Endothelial cell of umbilical vein (primary cell): Measurements from ENCODE around the gene WBP1L. TPM values are rescaled to one million over a fixed set of nuclear protein-coding genes. Genes with fewer than 3 reads are reported as not detected.
A peak's percentile ranks its signal among the peaks of the same experiment; 100 is the strongest.
"Not testable (repeated sequence)": the region's sequence is repeated elsewhere in the genome, so short reads cannot be mapped to it uniquely, and the experiment has no call there.

ENCODE experiments used
- BruUV-seq: library from RNA; stranded (reverse); fragments of 400-500 nt; replicated peaks from 2 replicates; lab custom pipeline; 2021; lab: Mats Ljungman, UMichigan
- CTCF ChIA-PET: fragments of 300-600, 350-600 bp; sonication (Branson Sonifier 250); formaldehyde crosslinking; loops from one replicate; lab custom pipeline; 2021; ENCODE audit warnings: antibody characterized with exemption, inconsistent platforms; lab: Charles Lee
- POLR2A ChIA-PET: fragments of 300-600, 350-600 bp; sonication (Branson Sonifier 250); formaldehyde crosslinking; loops from one replicate; lab custom pipeline; 2021; ENCODE audit warnings: antibody characterized with exemption, inconsistent platforms; lab: Charles Lee
- DNase-seq: peaks from one replicate; pipeline ENCODE4 v3.0.0-alpha.2; 2011; ENCODE audit warnings: low read depth, low spot score
- FAIRE-seq: peaks from 2 replicates; lab custom pipeline; 2011; peaks lifted over from hg19 to GRCh38; lab: Jason Lieb, UNC
- H2AFZ ChIP-seq: 2 replicates; pipeline ENCODE4 v1.6.0; 2012; ENCODE audit warnings: low read depth, low read length, control low read depth, inconsistent platforms
- H3K27ac ChIP-seq: 2 replicates; pipeline ENCODE4 v1.5.1; 2011; ENCODE audit warnings: low read depth, mild to moderate bottlenecking, control low read depth, low read length, moderate library complexity; ENCODE audit not compliant: insufficient read depth
- H3K27me3 ChIP-seq, 2 experiments: 2 replicates each; pipeline versions ENCODE4 v1.6.0 to v1.6.1; 2011; ENCODE audit warnings: low read length in 2 of 2, mixed read lengths in 1 of 2; ENCODE audit not compliant: control insufficient read depth in 2 of 2, insufficient read depth in 2 of 2
- H3K36me3 ChIP-seq, 2 experiments: 2 replicates in 1 of 2; 3 replicates in 1 of 2; pipeline ENCODE4 v1.5.1; 2011; ENCODE audit warnings: low read length in 2 of 2, mild to moderate bottlenecking in 1 of 2, moderate library complexity in 1 of 2; ENCODE audit not compliant: control insufficient read depth in 2 of 2, insufficient read depth in 2 of 2; ENCODE audit errors: extremely low read depth in 1 of 2
- H3K4me1 ChIP-seq: 3 replicates; pipeline ENCODE4 v1.5.1; 2011; ENCODE audit warnings: mild to moderate bottlenecking, low read length; ENCODE audit not compliant: control insufficient read depth, insufficient read depth; ENCODE audit errors: extremely low read depth
- H3K4me2 ChIP-seq: 2 replicates; pipeline ENCODE4 v1.6.1; 2011; ENCODE audit warnings: low read length, control low read depth, mixed read lengths; ENCODE audit not compliant: insufficient read depth
- H3K4me3 ChIP-seq, 3 experiments: fragments of 200-600 bp in 1 of 3; sonication (generic), shearing (Covaris generic) in 1 of 3; replicated peaks in 1 of 3; 2 replicates each; pipeline ENCODE4 v1.5.1; 2011 to 2016; ENCODE audit warnings: control low read depth in 3 of 3, low read length in 3 of 3, mild to moderate bottlenecking in 2 of 3, inconsistent platforms in 1 of 3, low read depth in 1 of 3, moderate library complexity in 1 of 3; ENCODE audit not compliant: insufficient read depth in 1 of 3
- H3K79me2 ChIP-seq: 2 replicates; pipeline ENCODE4 v1.6.0; 2012; ENCODE audit warnings: low read length, inconsistent platforms; ENCODE audit not compliant: control insufficient read depth, insufficient read depth
- H3K9ac ChIP-seq: replicated peaks from 2 replicates; pipeline ENCODE3; 2011; ENCODE audit warnings: low read length, control low read depth; ENCODE audit not compliant: insufficient read depth; ENCODE audit errors: extremely low read depth
- H3K9me1 ChIP-seq: replicated peaks from 3 replicates; pipeline ENCODE4 v1.6.0; 2011; ENCODE audit warnings: mild to moderate bottlenecking, low read length; ENCODE audit not compliant: control insufficient read depth, insufficient read depth; ENCODE audit errors: extremely low read depth
- H3K9me3 ChIP-seq: replicated peaks from 2 replicates; pipeline ENCODE4 v1.5.1; 2012; ENCODE audit warnings: low read length, inconsistent platforms; ENCODE audit not compliant: control insufficient read depth, insufficient read depth
- H4K20me1 ChIP-seq: replicated peaks from 2 replicates; pipeline ENCODE3; 2011; ENCODE audit warnings: mild to moderate bottlenecking, low read length; ENCODE audit not compliant: control insufficient read depth, insufficient read depth; ENCODE audit errors: extremely low read depth
- JUN ChIP-seq: IDR thresholded peaks from 2 replicates; pipeline ENCODE4 v1.6.1; 2011; ENCODE audit warnings: borderline replicate concordance, low read depth; ENCODE audit not compliant: insufficient read length, insufficient read depth
- POLR2A ChIP-seq: IDR thresholded peaks from 2 replicates; pipeline ENCODE4 v1.6.1; 2012; ENCODE audit warnings: low read depth, mild to moderate bottlenecking, control low read depth, low read length
- dilution Hi-C: fragments of 300-500 bp; cut with MboI; formaldehyde crosslinking; loops from one replicate; pipeline ENCODE4 v1.15.0; 2019; ENCODE audit warnings: low sequenced_read_pairs; ENCODE audit not compliant: extremely low pct_ligation_motif_present
- intact Hi-C: fragments of 100-400 bp; cut with micrococcal nuclease; formaldehyde crosslinking; loops from one replicate; pipeline ENCODE4 v1.10.0; 2022
- polyA plus RNA-seq, 4 experiments: library from polyadenylated mRNA; depleted of rRNA in 3 of 4; stranded (reverse) in 3 of 4; unstranded in 1 of 4; fragments of >200 nt; gene quantifications; 2 replicates each; pipeline versions ENCODE4 v1.2.1 to v1.2.3, GENCODE V29; 2011 to 2012; ENCODE audit warnings: missing spikeins in 1 of 4
- total RNA-seq: library from RNA; stranded (reverse); gene quantifications from 2 replicates; pipeline ENCODE4 v1.2.3, GENCODE V29; 2021
- TF ChIP-seq, protein P1 (sequence below): IDR thresholded peaks from 2 replicates; pipeline ENCODE4 v1.6.1; 2011; ENCODE audit not compliant: insufficient read depth, insufficient read length

The WBP1L gene
- total and polyA plus RNA-seq, 2 donors (not counting 3 experiments of a cell fraction or from before 2014, with no cell fraction given) = 46.0 to 70.3 TPM

DNA sequence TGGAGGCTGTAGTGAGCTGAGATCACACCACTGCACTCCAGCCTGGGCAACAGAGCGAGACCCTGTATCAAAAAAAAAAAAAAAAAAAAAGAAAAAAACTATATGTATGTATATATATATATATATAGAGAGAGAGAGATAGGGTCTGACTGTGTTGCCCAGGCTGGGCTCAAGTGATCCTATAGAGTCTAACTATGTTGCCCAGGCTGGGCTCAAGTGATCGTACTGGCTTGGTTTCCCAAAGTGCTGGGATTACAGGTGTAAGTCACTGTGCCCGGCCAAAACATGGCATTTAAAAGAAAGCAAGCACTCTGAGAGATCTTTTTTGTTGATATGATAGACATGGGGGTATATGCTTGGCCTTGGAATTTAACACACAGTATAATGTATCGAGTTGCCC, 73.4 kb downstream of the WBP1L start:
- Histone ChIP-seq H3K36me3 (peaks cover 0 to 17% of the 10 kb centered on the region in 2 experiments), H4K20me1 (no peaks in the 10 kb centered on the region), H3K9me3 (no peaks in the 10 kb centered on the region), H3K27me3 (no peaks in the 10 kb centered on the region), H2AFZ (no peak overlapping the region), H3K4me1 (peaks cover 40% of the 10 kb centered on the region), H3K27ac (peak overlapping the region; percentile 99), H3K79me2 (no peaks in the 10 kb centered on the region), H3K9ac (no peak overlapping the region), H3K4me2 (no peak overlapping the region), H3K9me1 (no peaks in the 10 kb centered on the region), H3K4me3 (no peak overlapping the region)
- no TSS peak for BruUV-seq
- intact Hi-C loops (no loop called here), dilution Hi-C loops (no loop called here)
- no peak for FAIRE-seq
- TF ChIP-seq POLR2A = peak; percentile 4
- TF ChIP-seq, protein P1, sequence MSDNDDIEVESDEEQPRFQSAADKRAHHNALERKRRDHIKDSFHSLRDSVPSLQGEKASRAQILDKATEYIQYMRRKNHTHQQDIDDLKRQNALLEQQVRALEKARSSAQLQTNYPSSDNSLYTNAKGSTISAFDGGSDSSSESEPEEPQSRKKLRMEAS = no peak
- ChIA-PET CTCF (interaction anchor here (1.8 to 2.4 kb wide), 2 partner anchors 14 to 65 kb away, joined by 5 to 14 read pairs; no protein-coding TSS in a partner anchor), POLR2A (interaction anchor here (0.6 to 2.1 kb wide), 2 partner anchors 40 to 138 kb away, joined by 5 to 6 read pairs; no protein-coding TSS in a partner anchor)
- no peak for DNase-seq

DNA sequence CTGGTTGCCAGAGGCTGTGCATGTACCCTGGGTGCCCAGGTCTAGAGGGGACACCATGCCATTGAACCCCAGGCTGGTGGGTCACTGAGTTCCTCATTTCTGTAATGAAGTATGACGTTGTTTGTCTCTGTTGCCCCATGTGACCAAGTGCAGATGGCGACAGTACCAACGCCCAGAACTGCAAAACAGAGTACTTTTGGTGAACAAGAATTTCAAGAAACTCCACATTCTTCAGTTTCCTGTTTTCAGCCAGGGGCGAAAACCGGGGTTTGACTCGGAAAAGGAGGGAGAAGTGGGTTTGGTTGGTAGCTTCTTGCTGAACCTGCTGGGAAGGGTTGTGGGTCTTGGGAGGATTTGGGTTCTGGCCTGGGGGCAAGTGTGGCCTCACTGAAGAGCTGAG, 75.3 kb downstream of the WBP1L start:
- CTCF ChIA-PET = interaction anchor here (1.0 to 1.8 kb wide), 3 partner anchors 12 to 68 kb away, joined by 3 to 5 read pairs (median 3); no protein-coding TSS in a partner anchor
- H3K27me3 ChIP-seq = no peaks in the 10 kb centered on the region
- POLR2A ChIA-PET = no interaction called here
- H3K9ac ChIP-seq = no peak overlapping the region
- no peak for FAIRE-seq
- no peaks in the 10 kb centered on the region for H3K79me2 ChIP-seq
- H3K36me3 ChIP-seq = peaks cover 0 to 2% of the 10 kb centered on the region in 2 experiments
- intact Hi-C loops (no loop called here), dilution Hi-C loops (no loop called here)
- H2AFZ ChIP-seq = no peak overlapping the region
- DNase-seq = no peak
- peaks cover 25% of the 10 kb centered on the region for H3K4me1 ChIP-seq
- no peaks in the 10 kb centered on the region for H4K20me1 ChIP-seq
- TF ChIP-seq JUN = no peak
- no peak for TF ChIP-seq POLR2A
- no peak overlapping the region for H3K4me2 ChIP-seq
- H3K9me3 ChIP-seq = no peaks in the 10 kb centered on the region
- H3K4me3 ChIP-seq = no peak overlapping the region
- no peaks in the 10 kb centered on the region for H3K9me1 ChIP-seq
- BruUV-seq = no TSS peak
- no peak overlapping the region for H3K27ac ChIP-seq

DNA sequence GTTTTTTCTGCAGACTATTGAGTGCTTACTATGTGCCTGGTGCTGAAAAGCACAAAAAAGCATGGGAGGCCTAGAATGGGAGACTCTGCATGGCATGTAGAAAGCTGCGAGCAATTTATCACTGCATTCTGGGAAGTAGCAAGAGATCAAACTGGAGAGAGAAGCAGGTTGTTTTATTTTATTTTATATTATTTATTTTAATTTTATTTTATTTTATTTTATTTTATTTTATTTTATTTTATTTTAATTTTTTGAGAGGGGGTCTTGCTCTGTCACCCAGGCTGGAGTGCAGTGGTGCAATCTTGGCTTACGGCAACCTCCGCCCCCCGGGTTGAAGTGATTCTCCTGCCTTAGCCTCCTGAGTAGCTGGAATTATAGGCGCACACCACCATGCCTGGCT, 76.3 kb downstream of the WBP1L start:
- H3K36me3 ChIP-seq, H3K27ac ChIP-seq, H3K9me3 ChIP-seq, H3K9me1 ChIP-seq, H3K4me2 ChIP-seq, FAIRE-seq, intact Hi-C loops, H3K4me3 ChIP-seq, H2AFZ ChIP-seq, POLR2A ChIA-PET, dilution Hi-C loops, H4K20me1 ChIP-seq, H3K27me3 ChIP-seq, H3K79me2 ChIP-seq, H3K9ac ChIP-seq, DNase-seq, BruUV-seq: not testable (repeated sequence)
- CTCF ChIA-PET = interaction anchor here (1.1 to 2.0 kb wide), 4 partner anchors 11 to 82 kb away, joined by 3 to 10 read pairs (median 4); no protein-coding TSS in a partner anchor
- H3K4me1 ChIP-seq = peaks cover 15% of the 10 kb centered on the region
